GM12875 (cell line): Measurements from ENCODE around the gene OR2V1.
"Not testable (repeated sequence)": the region's sequence is repeated elsewhere in the genome, so short reads cannot be mapped to it uniquely, and the experiment has no call there.

Experiments used
- H3K4me3 ChIP-seq: one replicate; pipeline ENCODE4 v1.5.1; 2011; ENCODE audit warnings: low read depth, low read length, control low read depth
- TF ChIP-seq, protein P1 (sequence below): IDR thresholded peaks from 2 replicates; pipeline ENCODE4 v1.5.1; 2011; ENCODE audit warnings: low read depth, mild to moderate bottlenecking, control low read depth, inconsistent platforms, low read length, moderate library complexity, borderline replicate concordance; ENCODE audit not compliant: insufficient read depth

The OR2V1 gene

DNA sequence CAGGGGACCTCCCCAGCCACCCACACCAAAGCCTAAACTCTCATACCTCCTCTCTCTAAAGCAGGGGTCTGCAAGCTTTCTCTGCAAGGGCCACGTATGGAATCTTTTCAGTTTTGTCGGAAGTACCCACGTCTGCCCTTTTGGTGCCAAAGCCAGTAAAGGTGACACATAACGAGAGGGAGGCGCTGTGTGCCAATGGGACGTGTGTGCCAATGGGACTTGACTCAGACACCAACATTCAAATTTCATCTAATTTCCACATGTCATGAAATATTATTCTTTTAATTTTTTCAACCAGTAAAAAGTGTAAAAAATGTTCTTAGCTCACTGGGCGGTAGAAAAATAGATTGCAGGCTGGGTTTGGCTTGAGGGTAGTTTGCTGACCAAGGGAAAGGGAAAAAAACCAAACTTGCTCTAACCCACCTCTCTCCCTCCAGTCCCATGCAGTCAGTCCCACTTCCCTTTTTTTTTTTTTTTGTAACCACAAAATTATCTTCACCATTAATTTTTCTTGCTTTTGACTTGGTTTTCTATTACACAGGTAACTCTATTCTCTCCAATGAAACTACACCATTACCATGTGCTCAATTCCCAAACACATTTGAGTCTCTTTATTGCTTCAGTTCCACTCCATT lies 25.5 kb downstream of the OR2V1 start:
- TF ChIP-seq, protein P1, sequence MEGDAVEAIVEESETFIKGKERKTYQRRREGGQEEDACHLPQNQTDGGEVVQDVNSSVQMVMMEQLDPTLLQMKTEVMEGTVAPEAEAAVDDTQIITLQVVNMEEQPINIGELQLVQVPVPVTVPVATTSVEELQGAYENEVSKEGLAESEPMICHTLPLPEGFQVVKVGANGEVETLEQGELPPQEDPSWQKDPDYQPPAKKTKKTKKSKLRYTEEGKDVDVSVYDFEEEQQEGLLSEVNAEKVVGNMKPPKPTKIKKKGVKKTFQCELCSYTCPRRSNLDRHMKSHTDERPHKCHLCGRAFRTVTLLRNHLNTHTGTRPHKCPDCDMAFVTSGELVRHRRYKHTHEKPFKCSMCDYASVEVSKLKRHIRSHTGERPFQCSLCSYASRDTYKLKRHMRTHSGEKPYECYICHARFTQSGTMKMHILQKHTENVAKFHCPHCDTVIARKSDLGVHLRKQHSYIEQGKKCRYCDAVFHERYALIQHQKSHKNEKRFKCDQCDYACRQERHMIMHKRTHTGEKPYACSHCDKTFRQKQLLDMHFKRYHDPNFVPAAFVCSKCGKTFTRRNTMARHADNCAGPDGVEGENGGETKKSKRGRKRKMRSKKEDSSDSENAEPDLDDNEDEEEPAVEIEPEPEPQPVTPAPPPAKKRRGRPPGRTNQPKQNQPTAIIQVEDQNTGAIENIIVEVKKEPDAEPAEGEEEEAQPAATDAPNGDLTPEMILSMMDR = no peak
- no peak overlapping the region for H3K4me3 ChIP-seq

DNA sequence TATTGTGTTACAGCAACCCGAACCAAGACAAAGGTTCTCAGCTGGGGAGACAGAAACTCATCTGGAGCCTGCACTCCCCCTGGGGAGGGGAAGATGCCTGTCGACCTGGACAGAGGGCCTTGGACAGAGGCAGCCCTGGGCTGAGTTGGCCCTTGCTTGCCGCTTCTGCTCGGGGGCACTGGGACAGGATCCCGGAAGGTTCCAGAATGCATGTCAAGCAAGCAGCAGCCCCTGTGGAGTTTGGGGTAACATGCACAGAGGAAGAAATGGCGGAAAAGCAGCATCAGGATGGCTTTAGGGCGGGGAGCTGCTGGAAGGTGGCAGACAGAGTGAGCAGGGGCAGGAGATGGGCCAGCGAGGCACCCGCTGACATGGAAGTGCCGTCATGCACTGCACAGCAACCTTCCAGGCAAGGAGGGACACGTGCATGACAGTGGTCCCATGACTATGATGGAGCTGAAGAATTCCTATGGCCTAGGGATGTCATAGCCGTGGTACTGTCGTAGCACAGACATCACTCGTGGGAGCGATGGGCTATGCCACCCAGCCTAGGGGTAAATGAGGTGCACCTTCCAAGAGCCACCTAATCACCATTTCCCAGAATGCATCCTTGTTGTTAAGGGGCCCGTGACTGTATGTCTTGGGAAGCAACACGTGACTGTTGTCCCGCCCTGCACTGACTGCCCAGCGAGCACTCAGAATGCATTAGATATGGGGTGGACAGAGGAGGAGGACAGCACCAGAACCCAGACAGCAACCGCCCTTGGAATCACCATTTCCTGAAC lies 26.2 kb downstream of the OR2V1 start:
- not testable (repeated sequence) for H3K4me3 ChIP-seq

DNA sequence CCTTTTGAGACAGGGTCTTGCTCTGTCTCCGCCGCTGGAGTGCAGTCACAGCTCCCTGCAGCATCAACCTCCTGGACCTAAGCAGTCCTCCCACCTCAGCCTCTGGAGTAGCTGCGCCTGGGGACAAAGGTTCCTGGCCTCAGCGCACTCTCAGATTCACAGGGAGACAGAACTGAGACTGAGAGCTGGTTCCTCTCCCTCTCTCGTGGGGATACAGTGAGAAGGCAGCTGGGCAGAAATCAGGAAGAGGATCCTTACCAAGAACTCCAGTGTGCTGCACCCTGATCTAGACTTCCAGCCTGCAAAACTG lies 26.8 kb downstream of the OR2V1 start:
- not testable (repeated sequence) for H3K4me3 ChIP-seq

DNA sequence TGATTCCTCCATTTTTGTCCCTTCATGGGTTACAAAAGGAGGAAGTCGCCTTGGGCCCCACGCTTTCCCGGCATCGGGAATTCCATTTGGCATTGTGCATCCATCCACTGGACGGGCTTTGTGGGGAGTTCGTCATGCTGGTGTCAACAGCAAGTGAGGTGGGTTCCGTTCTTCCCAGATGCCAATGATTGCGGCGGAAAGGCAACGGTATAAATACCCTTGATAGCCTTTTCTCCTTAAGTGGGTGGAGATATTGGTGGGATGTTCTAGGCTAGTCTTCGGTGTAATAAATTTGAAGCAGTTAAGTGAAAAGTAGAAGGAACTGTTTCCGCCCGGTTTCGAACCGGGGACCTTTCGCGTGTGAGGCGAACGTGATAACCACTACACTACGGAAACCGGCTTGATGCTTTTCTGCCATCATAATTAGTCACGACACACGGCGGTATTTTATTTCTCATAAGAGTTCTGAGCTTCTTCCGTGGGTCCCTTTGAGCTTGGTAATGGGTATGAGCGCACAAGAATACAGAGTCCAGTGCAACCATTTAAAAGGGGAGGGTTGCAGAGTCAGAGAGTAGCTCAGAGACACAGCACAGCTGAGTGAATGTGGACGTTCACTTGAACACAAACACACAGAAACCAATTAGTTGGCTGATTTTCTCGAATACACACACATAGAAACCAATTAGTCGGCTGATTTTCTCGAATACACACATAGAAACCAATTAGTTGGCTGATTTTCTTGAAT lies 28.9 kb downstream of the OR2V1 start:
- H3K4me3 ChIP-seq = not testable (repeated sequence)

DNA sequence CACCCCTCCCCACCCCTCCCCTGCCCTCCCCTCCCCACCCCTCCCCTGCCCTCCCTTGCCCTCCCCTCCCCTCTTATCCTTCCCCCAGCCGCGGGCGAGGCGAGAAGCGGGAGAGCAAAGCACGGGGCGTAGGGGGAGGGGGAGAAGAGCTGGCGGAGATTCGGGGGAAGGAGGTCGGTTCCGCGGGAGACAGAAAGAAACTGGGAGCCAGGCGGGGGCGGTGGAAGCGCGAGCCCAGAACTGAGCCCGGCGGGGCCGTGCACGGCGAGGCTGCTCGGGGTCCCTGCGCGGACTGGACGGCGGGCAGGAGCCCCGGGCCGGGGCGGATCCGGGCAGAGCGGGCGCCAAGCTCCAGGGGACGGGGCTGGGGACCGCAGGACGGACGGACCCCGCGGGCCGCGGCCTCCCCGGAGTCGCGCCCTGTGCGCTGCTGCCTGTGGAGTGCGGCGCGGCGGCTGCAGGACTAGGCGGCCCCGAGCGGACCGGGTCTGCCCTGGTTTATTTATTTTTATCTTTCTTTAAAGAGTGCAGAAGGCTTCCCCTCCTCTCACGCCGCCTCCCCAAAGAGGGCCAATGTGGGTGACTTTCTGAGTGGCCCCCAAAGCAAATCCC lies 29.8 kb downstream of the OR2V1 start:
- H3K4me3 ChIP-seq = not testable (repeated sequence)

DNA sequence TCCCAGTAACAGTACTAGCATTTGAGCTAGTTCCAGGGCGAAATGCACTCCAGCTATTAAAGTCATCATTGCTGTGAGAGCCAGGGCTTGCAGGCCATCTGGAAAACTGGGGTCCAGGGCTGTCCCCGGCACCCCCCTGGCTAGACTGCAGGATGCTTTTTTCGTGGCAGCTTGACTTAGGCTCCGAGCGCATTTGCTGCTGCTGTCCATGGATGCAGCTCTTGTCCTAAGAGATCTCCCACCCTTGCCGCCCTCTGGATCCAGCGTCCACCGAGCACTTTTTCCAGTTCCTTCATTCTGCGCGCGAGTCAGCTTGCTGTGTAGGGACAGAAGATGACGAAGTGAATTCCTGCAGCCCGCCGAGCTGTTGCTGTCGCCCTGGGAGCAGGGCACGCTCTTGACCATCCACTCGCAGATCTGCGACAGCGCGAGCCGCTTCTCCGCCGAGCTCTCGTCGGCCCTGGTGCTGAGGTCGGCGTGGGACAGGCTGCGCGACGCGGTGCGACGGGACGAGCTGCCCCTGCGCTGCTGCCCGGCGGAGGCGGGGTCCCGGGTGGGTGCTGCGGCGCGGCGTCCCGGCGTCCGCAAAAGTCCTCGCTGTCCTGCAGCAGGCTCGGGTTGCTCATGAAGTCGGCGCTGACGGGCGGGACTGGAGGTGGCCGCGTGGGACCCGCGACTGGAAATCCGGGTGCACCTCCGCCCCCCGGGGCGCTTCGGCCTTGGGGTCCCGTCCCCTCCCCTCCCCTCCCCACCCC lies 30.7 kb downstream of the OR2V1 start:
- no peak overlapping the region for H3K4me3 ChIP-seq
- TF ChIP-seq, protein P1 = no peak

DNA sequence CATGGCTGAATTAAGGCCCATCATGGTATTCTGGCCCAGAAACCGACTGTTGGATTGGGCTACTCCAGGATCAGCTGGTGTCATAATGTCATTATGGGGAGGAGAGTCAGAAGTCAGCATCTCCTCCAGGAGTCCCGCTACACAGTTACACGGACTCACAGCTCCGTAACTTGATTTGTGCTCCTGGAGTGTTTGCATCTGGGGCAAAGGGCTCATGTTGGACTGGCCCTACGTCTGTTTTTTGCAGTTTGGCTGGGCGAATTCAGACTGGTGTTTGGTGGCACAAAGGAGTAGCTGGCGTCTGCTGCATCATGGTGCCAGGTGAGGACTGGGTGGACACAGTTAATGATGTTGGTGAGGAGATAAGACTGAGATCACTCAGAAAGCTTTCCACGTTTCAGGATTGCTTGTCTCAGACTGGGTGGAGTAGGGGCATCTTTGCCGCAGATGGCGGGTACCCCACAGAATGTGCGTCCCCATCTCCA lies 31.3 kb downstream of the OR2V1 start:
- TF ChIP-seq, protein P1 = no peak
- H3K4me3 ChIP-seq = no peak overlapping the region

DNA sequence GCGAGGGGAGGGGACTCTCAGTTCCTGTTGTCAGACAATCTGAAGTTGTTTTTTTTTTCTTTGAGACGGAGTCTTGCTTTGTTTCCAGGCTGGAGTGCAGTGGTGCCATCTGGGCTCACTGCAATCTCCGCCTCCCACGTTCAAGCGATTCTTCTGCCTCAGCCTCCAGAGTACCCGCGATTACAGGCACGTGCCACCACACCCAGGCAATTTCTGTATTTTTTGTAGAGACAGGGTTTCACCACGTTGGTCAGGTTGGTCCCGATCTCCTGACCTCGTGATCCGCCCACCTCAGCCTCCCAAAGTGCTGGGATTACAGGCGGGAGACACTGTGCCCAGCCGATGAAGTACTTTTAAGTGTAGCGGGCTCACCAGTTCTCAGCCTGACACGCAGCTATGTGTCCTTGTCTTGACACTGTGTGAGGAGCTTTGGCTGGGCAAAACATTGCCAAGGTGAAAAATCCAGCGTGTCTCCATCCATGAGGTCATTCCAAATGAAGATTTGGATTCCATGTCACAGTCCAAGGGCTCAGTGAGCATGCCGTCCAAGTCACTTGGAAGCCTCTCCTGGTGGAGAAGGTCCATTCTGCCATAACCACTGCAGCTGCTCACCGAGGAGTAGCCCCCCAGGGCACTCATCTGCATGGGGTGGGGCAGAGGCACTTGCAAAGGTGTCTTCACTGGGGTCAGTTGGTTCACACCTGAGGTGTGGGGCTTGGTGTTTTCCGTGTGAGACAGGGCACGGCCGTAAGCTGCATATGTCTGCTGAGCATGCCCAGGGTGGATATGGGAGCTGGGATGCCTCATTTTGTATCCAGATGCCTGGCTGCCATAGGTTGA lies 32.0 kb downstream of the OR2V1 start:
- H3K4me3 ChIP-seq = no peak overlapping the region
- TF ChIP-seq, protein P1 = no peak

DNA sequence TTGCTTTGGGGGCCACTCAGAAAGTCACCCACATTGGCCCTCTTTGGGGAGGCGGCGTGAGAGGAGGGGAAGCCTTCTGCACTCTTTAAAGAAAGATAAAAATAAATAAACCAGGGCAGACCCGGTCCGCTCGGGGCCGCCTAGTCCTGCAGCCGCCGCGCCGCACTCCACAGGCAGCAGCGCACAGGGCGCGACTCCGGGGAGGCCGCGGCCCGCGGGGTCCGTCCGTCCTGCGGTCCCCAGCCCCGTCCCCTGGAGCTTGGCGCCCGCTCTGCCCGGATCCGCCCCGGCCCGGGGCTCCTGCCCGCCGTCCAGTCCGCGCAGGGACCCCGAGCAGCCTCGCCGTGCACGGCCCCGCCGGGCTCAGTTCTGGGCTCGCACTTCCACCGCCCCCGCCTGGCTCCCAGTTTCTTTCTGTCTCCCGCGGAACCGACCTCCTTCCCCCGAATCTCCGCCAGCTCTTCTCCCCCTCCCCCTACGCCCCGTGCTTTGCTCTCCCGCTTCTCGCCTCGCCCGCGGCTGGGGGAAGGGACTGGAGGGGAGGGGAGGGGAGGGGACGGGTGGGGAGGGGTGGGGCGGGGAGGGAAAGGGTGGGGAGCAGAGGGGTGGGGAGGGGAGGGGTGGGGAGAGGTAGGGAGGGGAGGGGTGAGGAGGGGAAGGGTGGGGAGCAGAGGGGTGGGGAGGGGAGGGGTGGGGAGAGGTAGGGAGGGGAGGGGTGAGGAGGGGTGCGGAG lies 33.0 kb downstream of the OR2V1 start:
- not testable (repeated sequence) for H3K4me3 ChIP-seq

DNA sequence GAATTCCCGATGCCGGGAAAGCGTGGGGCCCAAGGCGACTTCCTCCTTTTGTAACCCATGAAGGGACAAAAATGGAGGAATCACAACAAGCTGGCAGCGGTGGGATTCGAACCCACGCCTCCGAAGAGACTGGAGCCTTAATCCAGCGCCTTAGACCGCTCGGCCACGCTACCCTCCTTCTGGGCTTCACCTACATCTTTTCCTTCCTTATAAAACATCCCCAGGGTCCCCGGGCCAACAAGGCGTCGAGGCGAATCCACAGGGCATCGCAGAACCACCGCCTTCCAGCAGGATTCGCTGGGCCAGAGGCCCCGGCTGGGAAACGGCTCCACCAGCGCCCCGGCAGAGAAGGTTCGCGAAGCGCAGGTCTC lies 33.6 kb downstream of the OR2V1 start:
- not testable (repeated sequence) for H3K4me3 ChIP-seq

DNA sequence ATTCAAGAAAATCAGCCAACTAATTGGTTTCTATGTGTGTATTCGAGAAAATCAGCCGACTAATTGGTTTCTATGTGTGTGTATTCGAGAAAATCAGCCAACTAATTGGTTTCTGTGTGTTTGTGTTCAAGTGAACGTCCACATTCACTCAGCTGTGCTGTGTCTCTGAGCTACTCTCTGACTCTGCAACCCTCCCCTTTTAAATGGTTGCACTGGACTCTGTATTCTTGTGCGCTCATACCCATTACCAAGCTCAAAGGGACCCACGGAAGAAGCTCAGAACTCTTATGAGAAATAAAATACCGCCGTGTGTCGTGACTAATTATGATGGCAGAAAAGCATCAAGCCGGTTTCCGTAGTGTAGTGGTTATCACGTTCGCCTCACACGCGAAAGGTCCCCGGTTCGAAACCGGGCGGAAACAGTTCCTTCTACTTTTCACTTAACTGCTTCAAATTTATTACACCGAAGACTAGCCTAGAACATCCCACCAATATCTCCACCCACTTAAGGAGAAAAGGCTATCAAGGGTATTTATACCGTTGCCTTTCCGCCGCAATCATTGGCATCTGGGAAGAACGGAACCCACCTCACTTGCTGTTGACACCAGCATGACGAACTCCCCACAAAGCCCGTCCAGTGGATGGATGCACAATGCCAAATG lies 34.1 kb downstream of the OR2V1 start:
- H3K4me3 ChIP-seq = not testable (repeated sequence)

DNA sequence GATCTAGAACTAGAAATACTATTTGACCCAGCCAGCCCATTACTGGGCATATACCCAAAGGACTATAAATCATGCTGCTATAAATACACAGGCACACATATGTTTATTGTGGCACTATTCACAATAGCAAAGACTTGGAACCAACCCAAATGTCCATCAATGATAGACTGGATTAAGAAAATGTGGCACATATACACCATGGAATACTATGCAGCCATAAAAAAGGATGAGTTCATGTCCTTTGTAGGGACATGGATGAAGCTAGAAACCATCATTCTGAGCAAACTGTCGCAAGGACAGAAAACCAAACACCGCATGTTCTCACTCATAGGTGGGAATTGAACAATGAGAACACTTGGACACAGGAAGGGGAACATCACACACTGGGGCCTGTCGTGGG lies 35.8 kb downstream of the OR2V1 start:
- H3K4me3 ChIP-seq = not testable (repeated sequence)
